ENCODE measurements around the gene CD14. TPM values are rescaled to one million over a fixed set of nuclear protein-coding genes. Genes with fewer than 3 reads are reported as not detected.
"Not testable (repeated sequence)": the region's sequence is repeated elsewhere in the genome, so short reads cannot be mapped to it uniquely, and the experiment has no call there.

CD14 gene
- total RNA-seq, 4 donors from 2014 or later, result 12.2 to 22.9 (median 16.1) TPM

- DNase-seq, result no peak
- Histone ChIP-seq H3K4me1 (no peaks in the 10 kb centered on the region), H3K27me3 (no peaks in the 10 kb centered on the region), H3K36me3 (peaks cover 0 to 76% of the 10 kb centered on the region in 2 donors), H3K27ac (no peak within 1 kb of the TSS), H3K9me3 (no peaks in the 10 kb centered on the region), H3K4me3 (no peak within 1 kb of the TSS)
- TF ChIP-seq POLR2A (IDR thresholded peaks at IDR 0.05) (no peak), CTCF (IDR thresholded peaks at IDR 0.05 in 4 of 5, conservative IDR thresholded peaks at IDR 0.05 in 1 of 5) (no peak)
- intact Hi-C loops (cut with DNase I; ENCODE audit: low total_unique reads) (no loop called here), in situ Hi-C loops (cut with MboI; ENCODE audit: low sequenced_read_pairs in 4 of 4) (loop anchor here in 1 of 4 donors (25.0 kb wide), 1 partner anchor 261 kb away; the partner anchor contains the start of gene ANKHD1)
- ATAC-seq, result no peak
Measured at GRCh38 chr5:140673187-140673976, 40.4 kb upstream of the CD14 start, which contains the start of gene DND1. TSS of gene DND1 (minus strand) at chr5:140673576. CDS start at chr5:140673542, 34 bp downstream.

- in situ Hi-C loops (cut with MboI; ENCODE audit: low sequenced_read_pairs in 4 of 4), result loop anchor here in 1 of 4 donors (25.0 kb wide), 1 partner anchor 260 kb away; the partner anchor contains the start of gene ANKHD1
- TF ChIP-seq CTCF (IDR thresholded peaks at IDR 0.05 in 4 of 5, conservative IDR thresholded peaks at IDR 0.05 in 1 of 5) (no peak), POLR2A (IDR thresholded peaks at IDR 0.05) (no peak)
- ATAC-seq (no peak), DNase-seq (no peak)
- no peaks in the 10 kb centered on the region for H3K4me1 ChIP-seq
- H3K4me3 ChIP-seq, result no peak overlapping the region
- intact Hi-C loops (cut with DNase I; ENCODE audit: low total_unique reads), result no loop called here
- H3K9me3 ChIP-seq, result no peaks in the 10 kb centered on the region
- peaks cover 0 to 76% of the 10 kb centered on the region in 2 donors for H3K36me3 ChIP-seq
- no peaks in the 10 kb centered on the region for H3K27me3 ChIP-seq
- no peak overlapping the region for H3K27ac ChIP-seq
Measured at GRCh38 chr5:140672455-140673186, 39.6 kb upstream of the CD14 start.

GRCh38 chr5:140671472-140672125 lies 38.6 kb upstream of the CD14 start:
- no peak overlapping the region for H3K27ac ChIP-seq
- intact Hi-C loops (cut with DNase I; ENCODE audit: low total_unique reads) (no loop called here), in situ Hi-C loops (cut with MboI; ENCODE audit: low sequenced_read_pairs in 4 of 4) (loop anchor here in 1 of 4 donors (25.0 kb wide), 1 partner anchor 259 kb away; the partner anchor contains the start of gene ANKHD1)
- no peaks in the 10 kb centered on the region for H3K4me1 ChIP-seq
- peaks cover 0 to 75% of the 10 kb centered on the region in 2 donors for H3K36me3 ChIP-seq
- ATAC-seq (no peak), DNase-seq (no peak)
- no peak for TF ChIP-seq CTCF (IDR thresholded peaks at IDR 0.05 in 4 of 5, conservative IDR thresholded peaks at IDR 0.05 in 1 of 5)
- TF ChIP-seq POLR2A (IDR thresholded peaks at IDR 0.05), result no peak
- no peaks in the 10 kb centered on the region for H3K9me3 ChIP-seq
- H3K27me3 ChIP-seq, result no peaks in the 10 kb centered on the region
- no peak overlapping the region for H3K4me3 ChIP-seq

GRCh38 chr5:140671035-140671434 lies 38.1 kb upstream of the CD14 start:
- not testable (repeated sequence) for H3K4me3 ChIP-seq

More at GRCh38 chr5:140671035-140671434, 38.1 kb upstream of the CD14 start:
- ATAC-seq; H3K27ac ChIP-seq; H3K4me1 ChIP-seq; H3K27me3 ChIP-seq; H3K9me3 ChIP-seq; intact Hi-C loops (cut with DNase I; ENCODE audit: low total_unique reads); DNase-seq: not testable (repeated sequence)
- in situ Hi-C loops (cut with MboI; ENCODE audit: low sequenced_read_pairs in 4 of 4), result loop anchor here in 1 of 4 donors (25.0 kb wide), 1 partner anchor 259 kb away; the partner anchor contains the start of gene ANKHD1
- H3K36me3 ChIP-seq, result peaks cover 0 to 70% of the 10 kb centered on the region in 2 donors
